Measurements from ENCODE around the gene RAPGEF1. TPM values are rescaled to one million over a fixed set of nuclear protein-coding genes. Genes with fewer than 3 reads are reported as not detected.

Gene RAPGEF1
- total RNA-seq, 1 experiment from 2014 or later = 55.6 TPM

- no peak for DNase-seq
- no peak overlapping the region for H2AFZ ChIP-seq (ENCODE audit: low read length)
- H2BK12ac ChIP-seq (ENCODE audit: insufficient read length, low read depth, low read length) = no peak overlapping the region
- H3K27me3 ChIP-seq (ENCODE audit: insufficient read depth, low read length) = no peaks in the 10 kb centered on the region
- no peak overlapping the region for H2BK15ac ChIP-seq (ENCODE audit: low read depth, low read length)
- WGBS (ENCODE audit: extremely low coverage, insufficient read length, low lambda C conversion rate) = no CpG with 5 or more reads among the region's 28 CpGs
- no peaks in the 10 kb centered on the region for H3K9me3 ChIP-seq (ENCODE audit: control insufficient read depth, low read depth, low read length)
- H3K4me2 ChIP-seq (ENCODE audit: insufficient read depth, insufficient read length, low read length) = no peak overlapping the region
- H3K9me3 Mint-ChIP-seq = no peaks in the 10 kb centered on the region
- no peak overlapping the region for H3K14ac ChIP-seq (ENCODE audit: insufficient read depth, low read length)
- H2BK20ac ChIP-seq (ENCODE audit: low read depth, low read length, poor library complexity, severe bottlenecking) = no peak overlapping the region
- no peaks in the 10 kb centered on the region for H3K27me3 Mint-ChIP-seq (ENCODE audit: low read depth)
- no peak overlapping the region for H3K4me3 Mint-ChIP-seq
- no peaks in the 10 kb centered on the region for H3K79me2 ChIP-seq (ENCODE audit: insufficient read depth, low read length)
- H3T11ph ChIP-seq (ENCODE audit: low read length) = no peak overlapping the region
- H4K91ac ChIP-seq (ENCODE audit: insufficient read length, low read depth, low read length) = no peak overlapping the region
- no peak overlapping the region for H3K18ac ChIP-seq (ENCODE audit: insufficient read length, low read depth, low read length)
- no peak overlapping the region for H2AK5ac ChIP-seq (ENCODE audit: insufficient read length, low read length)
- no peak overlapping the region for H2BK120ac ChIP-seq (ENCODE audit: low read depth, low read length, poor library complexity, severe bottlenecking)
- H4K20me1 ChIP-seq (ENCODE audit: control insufficient read depth, insufficient read depth, insufficient read length) = no peaks in the 10 kb centered on the region
- H3K36me3 Mint-ChIP-seq (ENCODE audit: insufficient read depth in 1 of 3, low read depth in 3 of 3) = peaks cover 14 to 46% (median 35%) of the 10 kb centered on the region in 3 experiments; a peak in 6 of 7 replicates
- no peaks in the 10 kb centered on the region for H3K79me1 ChIP-seq (ENCODE audit: insufficient read depth, low read depth, low read length, poor library complexity, severe bottlenecking)
- no peak overlapping the region; a peak in 1 of 7 replicates for H3K27ac Mint-ChIP-seq
- no peak overlapping the region for H3K56ac ChIP-seq (ENCODE audit: insufficient read length, low read depth, low read length)
- H4K5ac ChIP-seq (ENCODE audit: insufficient read length, low read depth, low read length) = no peak overlapping the region
- H4K8ac ChIP-seq (replicated peaks; ENCODE audit: insufficient read length, low read depth, low read length) = no peak overlapping the region
- H3K27ac ChIP-seq (ENCODE audit: insufficient read length, low read depth, low read length) = no peak overlapping the region
- no peaks in the 10 kb centered on the region for H3K4me1 ChIP-seq (ENCODE audit: insufficient read depth, low read length)
- no peak for TF ChIP-seq CTCF (conservative IDR thresholded peaks at IDR 0.05)
- peaks cover 12 to 21% of the 10 kb centered on the region in 2 experiments for H3K4me1 Mint-ChIP-seq
- H3K23me2 ChIP-seq (ENCODE audit: insufficient read length, low read depth, low read length, poor library complexity, severe bottlenecking) = no peaks in the 10 kb centered on the region
- no peak overlapping the region for H2BK5ac ChIP-seq (ENCODE audit: insufficient read length, low read length)
- no peak overlapping the region for H3K23ac ChIP-seq (ENCODE audit: insufficient read length, low read depth, low read length)
- no peak overlapping the region for H3K9ac ChIP-seq (ENCODE audit: extremely low read depth, insufficient read length, low read length)
- no peak overlapping the region for H3K4ac ChIP-seq (ENCODE audit: low read depth, low read length)
These were observed 113.8 kb downstream of the RAPGEF1 start for GRCh38 chr9:131625790-131626670.

Data from H9 (cell line).